KMS-11 (cell line): ENCODE measurements around the gene TLK1.
A peak's percentile ranks its signal among the peaks of the same experiment; 100 is the strongest.

Source experiments
- H2AFZ ChIP-seq: fragments of 200-600 bp; sonication (generic); 2 replicates; pipeline ENCODE4 v1.6.1; 2016; ENCODE audit warnings: antibody characterized with exemption, mixed run types, low read depth
- H3K27ac ChIP-seq: fragments of 200-600 bp; sonication (generic); 2 replicates; pipeline ENCODE4 v1.6.1; 2016; ENCODE audit warnings: mild to moderate bottlenecking, mixed run types
- H3K27me3 ChIP-seq: fragments of 200-600 bp; sonication (generic); 2 replicates; pipeline ENCODE4 v1.6.1; 2017; ENCODE audit warnings: mild to moderate bottlenecking, low read depth, mixed run types, moderate library complexity; ENCODE audit not compliant: insufficient read depth
- H3K36me3 ChIP-seq: fragments of 200-600 bp; sonication (generic); 2 replicates; pipeline ENCODE4 v1.6.1; 2017; ENCODE audit warnings: mild to moderate bottlenecking, mixed run types; ENCODE audit not compliant: insufficient read depth
- H3K4me1 ChIP-seq: fragments of 200-600 bp; sonication (generic); 2 replicates; pipeline ENCODE4 v1.6.1; 2016; ENCODE audit warnings: mild to moderate bottlenecking, low read depth, mixed run types; ENCODE audit not compliant: poor library complexity, severe bottlenecking
- H3K4me2 ChIP-seq: fragments of 200-600 bp; sonication (generic); 2 replicates; pipeline ENCODE4 v1.7.0; 2016; ENCODE audit warnings: mild to moderate bottlenecking, mixed run types
- H3K4me3 ChIP-seq: fragments of 200-600 bp; sonication (generic); IDR thresholded peaks from 2 replicates; pipeline ENCODE4 v1.6.1; 2017; ENCODE audit warnings: low read depth, low read length, mixed read lengths; ENCODE audit not compliant: insufficient read depth
- H3K79me2 ChIP-seq: fragments of 200-600 bp; sonication (generic); 2 replicates; pipeline ENCODE4 v1.6.1; 2016; ENCODE audit warnings: low read depth, mixed run types; ENCODE audit not compliant: insufficient read depth
- H3K9ac ChIP-seq: fragments of 200-600 bp; sonication (generic); 2 replicates; pipeline ENCODE4 v1.6.1; 2016; ENCODE audit warnings: mild to moderate bottlenecking, mixed run types
- H4K20me1 ChIP-seq: fragments of 200-600 bp; sonication (generic); 2 replicates; pipeline ENCODE4 v1.6.1; 2016; ENCODE audit warnings: mild to moderate bottlenecking, mixed run types; ENCODE audit not compliant: insufficient read depth
- TF ChIP-seq, protein P1 (sequence below): fragments of 200-600 bp; sonication (generic); conservative IDR thresholded peaks from 2 replicates; pipeline ENCODE4 v1.6.1; 2017; ENCODE audit warnings: low read depth, mild to moderate bottlenecking, antibody characterized with exemption, low read length, moderate library complexity, mixed read lengths

Gene TLK1

DNA sequence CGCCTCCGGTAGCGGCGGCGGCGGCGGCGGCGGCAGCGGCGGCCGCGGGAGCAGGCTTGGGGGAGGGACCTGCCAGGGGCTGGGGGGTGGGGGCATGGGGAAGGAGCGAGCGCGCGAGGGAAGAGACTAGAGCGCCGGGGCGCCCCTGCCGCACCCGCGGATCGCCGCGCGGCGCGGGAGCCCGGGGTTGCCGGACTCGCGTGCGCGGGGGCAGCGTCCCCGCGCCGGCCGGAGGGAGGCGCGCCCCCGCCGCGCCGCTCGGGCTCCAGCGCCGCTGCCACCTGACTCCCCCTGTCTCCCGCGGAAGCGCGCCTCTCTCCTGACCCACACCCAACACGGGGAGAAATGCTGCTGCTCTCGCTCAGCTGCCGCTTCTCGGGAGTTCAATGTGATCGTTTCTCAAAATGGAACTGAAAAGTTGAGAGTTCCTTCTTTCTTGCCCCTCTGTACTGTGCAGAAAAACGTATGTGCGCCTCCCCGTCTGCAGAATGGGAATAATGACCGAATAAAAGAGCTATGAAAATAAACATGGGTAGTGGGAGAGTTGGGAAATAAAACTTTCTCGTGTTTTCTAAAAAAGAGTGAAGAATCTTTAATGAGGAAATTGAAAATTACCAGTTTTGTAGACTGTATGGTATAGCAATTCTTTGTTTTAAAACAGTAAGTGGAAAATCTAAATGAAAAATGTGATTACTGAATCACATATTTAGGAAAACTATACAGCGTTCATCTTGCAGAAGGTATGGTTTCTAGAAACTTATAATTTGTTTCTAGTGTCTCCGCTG is 455 bp upstream of the TLK1 start:
- H3K27ac ChIP-seq, result peak overlapping the region; percentile 98
- peaks cover 30% of the 10 kb centered on the region for H3K4me1 ChIP-seq
- TF ChIP-seq, protein P1, sequence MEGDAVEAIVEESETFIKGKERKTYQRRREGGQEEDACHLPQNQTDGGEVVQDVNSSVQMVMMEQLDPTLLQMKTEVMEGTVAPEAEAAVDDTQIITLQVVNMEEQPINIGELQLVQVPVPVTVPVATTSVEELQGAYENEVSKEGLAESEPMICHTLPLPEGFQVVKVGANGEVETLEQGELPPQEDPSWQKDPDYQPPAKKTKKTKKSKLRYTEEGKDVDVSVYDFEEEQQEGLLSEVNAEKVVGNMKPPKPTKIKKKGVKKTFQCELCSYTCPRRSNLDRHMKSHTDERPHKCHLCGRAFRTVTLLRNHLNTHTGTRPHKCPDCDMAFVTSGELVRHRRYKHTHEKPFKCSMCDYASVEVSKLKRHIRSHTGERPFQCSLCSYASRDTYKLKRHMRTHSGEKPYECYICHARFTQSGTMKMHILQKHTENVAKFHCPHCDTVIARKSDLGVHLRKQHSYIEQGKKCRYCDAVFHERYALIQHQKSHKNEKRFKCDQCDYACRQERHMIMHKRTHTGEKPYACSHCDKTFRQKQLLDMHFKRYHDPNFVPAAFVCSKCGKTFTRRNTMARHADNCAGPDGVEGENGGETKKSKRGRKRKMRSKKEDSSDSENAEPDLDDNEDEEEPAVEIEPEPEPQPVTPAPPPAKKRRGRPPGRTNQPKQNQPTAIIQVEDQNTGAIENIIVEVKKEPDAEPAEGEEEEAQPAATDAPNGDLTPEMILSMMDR, result no peak

DNA sequence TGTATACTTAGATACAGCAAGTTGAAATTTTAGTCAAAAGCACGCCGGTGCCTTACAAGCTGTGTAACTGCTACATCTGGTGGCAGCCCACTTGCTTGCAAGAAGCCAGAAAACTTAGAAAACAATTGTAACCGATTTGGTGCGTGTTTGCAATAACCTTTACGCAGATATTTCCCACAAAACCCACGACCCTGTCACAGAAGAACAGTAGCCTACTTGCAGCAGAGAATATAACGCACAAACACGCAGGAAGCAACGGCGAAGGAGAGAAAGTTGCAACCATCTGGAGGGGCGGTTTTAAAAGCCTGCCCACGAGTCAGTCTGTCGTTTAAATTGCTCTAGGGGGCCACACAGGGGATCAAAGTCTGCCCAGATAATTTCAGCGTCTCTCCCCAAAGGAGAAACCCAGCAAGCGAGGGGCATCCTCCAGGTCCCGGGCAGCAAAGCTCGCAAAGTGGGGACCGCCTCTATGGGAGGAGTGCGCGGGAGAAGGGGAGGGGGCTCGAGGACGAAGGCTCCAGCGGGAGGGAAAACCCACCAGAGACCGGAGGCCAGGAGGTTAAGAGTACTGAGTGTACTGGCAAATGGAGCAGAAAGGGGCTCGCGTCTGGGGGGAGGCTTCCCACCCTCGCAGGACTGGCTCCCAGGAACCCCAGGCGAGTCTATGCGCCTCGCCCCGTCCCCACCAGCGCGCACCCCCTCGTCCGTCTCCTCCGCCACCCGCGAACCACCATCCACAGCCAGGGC is 1.1 kb downstream of the TLK1 start:
- Histone ChIP-seq H4K20me1 (peaks cover 40% of the 10 kb centered on the region), H3K4me1 (peaks cover 44% of the 10 kb centered on the region), H2AFZ (peak overlapping the region; percentile 78; the same call in 1 of the 2 replicates), H3K36me3 (no peaks in the 10 kb centered on the region), H3K27ac (peak overlapping the region; percentile 98), H3K79me2 (peaks cover 53% of the 10 kb centered on the region), H3K4me3 (peak overlapping the region; percentile 88), H3K9ac (peak overlapping the region; percentile 96), H3K27me3 (no peaks in the 10 kb centered on the region), H3K4me2 (peak overlapping the region; percentile 72)
- TF ChIP-seq, protein P1, result peak; percentile 45

More for the DNA sequence above, 455 bp upstream of the TLK1 start:
- H3K79me2 ChIP-seq, result peaks cover 37% of the 10 kb centered on the region
- peak overlapping the region; percentile 96 for H3K9ac ChIP-seq
- H3K4me3 ChIP-seq, result no peak overlapping the region
- peak overlapping the region; percentile 82 for H3K4me2 ChIP-seq
- H3K27me3 ChIP-seq, result no peaks in the 10 kb centered on the region
- H4K20me1 ChIP-seq, result peaks cover 27% of the 10 kb centered on the region
- no peaks in the 10 kb centered on the region for H3K36me3 ChIP-seq
- H2AFZ ChIP-seq, result peak overlapping the region; percentile 85

DNA sequence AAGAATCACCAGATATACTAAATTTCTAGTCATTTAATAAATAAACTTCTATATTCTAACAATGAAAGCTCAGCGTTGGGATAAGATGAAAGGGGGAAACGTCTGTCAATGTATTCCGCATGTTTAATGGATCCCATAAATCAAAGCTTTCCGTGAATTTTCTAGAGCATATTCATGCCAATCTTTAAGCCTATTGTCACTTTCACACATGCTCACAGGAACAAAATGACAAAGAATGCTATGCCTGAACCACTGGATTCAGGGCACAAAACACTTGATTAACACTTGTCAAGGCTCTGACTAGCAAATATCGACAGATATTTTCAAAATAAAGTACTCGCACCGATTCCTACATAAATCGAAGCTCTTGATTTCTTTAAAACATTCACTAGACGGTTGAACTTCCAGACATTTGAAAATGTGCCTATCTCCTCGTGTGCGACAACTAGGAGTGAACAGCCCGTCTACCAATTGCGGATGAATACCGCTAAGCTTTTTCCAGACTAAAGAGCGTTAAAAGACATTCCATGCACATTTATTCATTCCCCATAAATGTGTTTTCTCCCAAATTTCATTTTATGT is 1.8 kb downstream of the TLK1 start:
- peaks cover 44% of the 10 kb centered on the region for H3K4me1 ChIP-seq
- H3K79me2 ChIP-seq, result peaks cover 60% of the 10 kb centered on the region
- peak overlapping the region; percentile 96; the same call in 1 of the 2 replicates for H3K9ac ChIP-seq
- H2AFZ ChIP-seq, result peak overlapping the region; percentile 78; the same call in 1 of the 2 replicates
- no peaks in the 10 kb centered on the region for H3K27me3 ChIP-seq
- H3K27ac ChIP-seq, result peak overlapping the region; percentile 98
- TF ChIP-seq, protein P1, result no peak
- peaks cover 40% of the 10 kb centered on the region for H4K20me1 ChIP-seq
- H3K4me2 ChIP-seq, result peak overlapping the region; percentile 72
- peak overlapping the region; percentile 88 for H3K4me3 ChIP-seq
- no peaks in the 10 kb centered on the region for H3K36me3 ChIP-seq

DNA sequence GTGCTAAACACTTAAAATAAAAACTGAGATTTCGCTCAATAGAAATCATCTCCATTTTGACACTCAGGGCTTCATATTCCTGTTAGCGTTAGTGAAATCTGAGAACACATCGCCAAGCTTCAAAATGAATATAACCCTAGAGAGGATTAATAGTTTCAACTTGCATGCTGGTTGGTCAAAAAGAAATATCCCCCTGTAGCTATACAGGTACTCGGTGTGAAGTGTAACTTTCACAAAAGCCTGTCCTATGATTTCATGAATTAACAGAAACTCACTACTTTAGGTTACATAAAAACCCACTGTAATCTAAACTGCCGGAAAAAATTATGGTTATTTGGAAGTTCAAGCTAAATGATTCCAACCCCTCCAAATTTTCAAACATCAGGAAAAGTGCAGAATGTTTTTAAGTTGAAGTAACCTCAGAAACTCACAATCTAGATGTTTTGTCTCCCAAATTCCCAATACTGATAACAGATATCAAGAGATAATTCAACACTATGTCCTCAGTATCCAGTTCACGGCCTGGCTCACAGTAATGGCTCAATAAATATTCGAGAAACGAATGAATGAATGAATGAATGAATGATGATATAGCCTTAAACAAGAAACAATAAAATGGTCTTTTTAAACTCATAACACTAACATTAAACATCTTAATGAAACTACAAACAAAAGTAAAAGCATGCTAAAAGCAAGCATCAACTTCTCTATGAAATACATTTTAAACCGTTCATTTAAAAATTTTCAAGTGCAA is 2.5 kb downstream of the TLK1 start:
- no peaks in the 10 kb centered on the region for H3K36me3 ChIP-seq
- peak overlapping the region; percentile 98; the same call in 1 of the 2 replicates for H3K27ac ChIP-seq
- peak overlapping the region; percentile 96; the same call in 1 of the 2 replicates for H3K9ac ChIP-seq
- peaks cover 66% of the 10 kb centered on the region for H3K79me2 ChIP-seq
- no peak overlapping the region for H2AFZ ChIP-seq
- H3K4me2 ChIP-seq, result peak overlapping the region; percentile 72
- H3K27me3 ChIP-seq, result no peaks in the 10 kb centered on the region
- TF ChIP-seq, protein P1, result no peak
- H3K4me3 ChIP-seq, result no peak overlapping the region
- H4K20me1 ChIP-seq, result peaks cover 40% of the 10 kb centered on the region
- H3K4me1 ChIP-seq, result peaks cover 44% of the 10 kb centered on the region
